Neural cell (in vitro differentiated cells): ENCODE measurements around the gene PLXNA2.

Experiments
- EP300 ChIP-seq: fragments of 450-650 bp; conservative IDR thresholded peaks from 2 replicates; pipeline ENCODE4 v1.6.1; 2014; ENCODE audit warnings: antibody characterized with exemption, mild to moderate bottlenecking, moderate library complexity; ENCODE audit not compliant: poor library complexity, severe bottlenecking
- POLR2AphosphoS5 ChIP-seq: IDR thresholded peaks from 2 replicates; pipeline ENCODE4 v1.6.1; 2012
- RAD21 ChIP-seq: fragments of 450-650 bp; conservative IDR thresholded peaks from 2 replicates; pipeline ENCODE4 v1.6.1; 2014; ENCODE audit warnings: antibody characterized with exemption, mild to moderate bottlenecking, moderate library complexity
- SMC3 ChIP-seq: fragments of 450-650 bp; conservative IDR thresholded peaks from 2 replicates; pipeline ENCODE4 v1.6.1; 2014; ENCODE audit warnings: antibody characterized with exemption, mild to moderate bottlenecking, moderate library complexity; ENCODE audit not compliant: poor library complexity
- TF ChIP-seq, protein P1 (sequence below): fragments of 450-650 bp; IDR thresholded peaks from 2 replicates; pipeline ENCODE4 v1.5.1; 2014; ENCODE audit warnings: antibody characterized with exemption, mild to moderate bottlenecking, moderate library complexity; ENCODE audit not compliant: poor library complexity, severe bottlenecking

DNA sequence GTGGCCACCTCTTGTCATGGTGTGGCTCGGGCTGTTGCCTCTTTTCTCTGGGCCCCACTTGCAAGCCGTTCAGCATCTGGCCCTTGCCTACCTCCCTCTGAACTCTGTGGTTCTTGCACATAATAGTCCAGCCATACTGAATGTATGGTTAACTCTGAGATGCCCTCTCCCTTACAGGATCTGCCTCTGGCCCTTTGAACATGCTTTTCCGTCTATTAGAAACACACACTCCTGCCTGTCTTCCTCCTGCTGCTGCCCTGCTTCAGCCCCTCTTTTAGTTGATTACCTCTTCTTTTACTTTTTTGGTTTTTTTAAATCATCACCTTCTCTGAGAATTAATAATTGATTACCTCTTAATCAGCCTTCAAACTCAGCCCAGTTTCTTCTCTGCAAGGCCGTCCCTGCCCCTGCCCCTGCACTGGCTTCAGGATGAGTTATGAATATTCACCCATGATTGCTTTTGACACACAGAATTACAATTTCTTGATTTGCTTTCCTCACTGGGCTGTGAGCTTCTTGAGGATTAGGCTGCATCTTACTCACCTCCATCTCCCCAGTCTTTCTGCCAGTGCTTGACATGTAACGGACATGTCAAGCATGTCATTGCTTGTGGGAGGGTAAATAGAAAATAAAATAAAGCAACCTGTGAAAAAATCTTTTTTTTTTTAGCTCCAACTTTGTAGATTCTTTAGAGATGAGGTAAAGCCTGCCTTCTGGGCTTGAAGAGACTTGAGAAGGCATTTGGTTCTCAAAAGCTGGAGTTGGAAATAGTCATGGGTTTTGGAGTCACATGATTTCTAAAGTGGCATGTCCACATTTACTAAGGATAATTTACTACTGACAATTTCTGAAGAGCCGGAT is 158.3 kb downstream of the PLXNA2 start:
- TF ChIP-seq POLR2AphosphoS5 (no peak), SMC3 (no peak), RAD21 (no peak), EP300 (no peak)
- TF ChIP-seq, protein P1, sequence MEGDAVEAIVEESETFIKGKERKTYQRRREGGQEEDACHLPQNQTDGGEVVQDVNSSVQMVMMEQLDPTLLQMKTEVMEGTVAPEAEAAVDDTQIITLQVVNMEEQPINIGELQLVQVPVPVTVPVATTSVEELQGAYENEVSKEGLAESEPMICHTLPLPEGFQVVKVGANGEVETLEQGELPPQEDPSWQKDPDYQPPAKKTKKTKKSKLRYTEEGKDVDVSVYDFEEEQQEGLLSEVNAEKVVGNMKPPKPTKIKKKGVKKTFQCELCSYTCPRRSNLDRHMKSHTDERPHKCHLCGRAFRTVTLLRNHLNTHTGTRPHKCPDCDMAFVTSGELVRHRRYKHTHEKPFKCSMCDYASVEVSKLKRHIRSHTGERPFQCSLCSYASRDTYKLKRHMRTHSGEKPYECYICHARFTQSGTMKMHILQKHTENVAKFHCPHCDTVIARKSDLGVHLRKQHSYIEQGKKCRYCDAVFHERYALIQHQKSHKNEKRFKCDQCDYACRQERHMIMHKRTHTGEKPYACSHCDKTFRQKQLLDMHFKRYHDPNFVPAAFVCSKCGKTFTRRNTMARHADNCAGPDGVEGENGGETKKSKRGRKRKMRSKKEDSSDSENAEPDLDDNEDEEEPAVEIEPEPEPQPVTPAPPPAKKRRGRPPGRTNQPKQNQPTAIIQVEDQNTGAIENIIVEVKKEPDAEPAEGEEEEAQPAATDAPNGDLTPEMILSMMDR: no peak
